GM19463 (cell line): ENCODE data around the gene CFAP20.
"Not testable (repeated sequence)": the region's sequence is repeated elsewhere in the genome, so short reads cannot be mapped to it uniquely, and the experiment has no call there.

Experiments used
- ATAC-seq: cut with Tn5 transposase; IDR thresholded peaks from one replicate; pipeline ENCODE4 v1.9.1; 2021; ENCODE audit warnings: mild to moderate bottlenecking, moderate library complexity; ENCODE audit not compliant: unreplicated experiment

The CFAP20 gene

GRCh38 chr16:58072134-58072533 lies 57.0 kb downstream of the CFAP20 start:
- ATAC-seq: not testable (repeated sequence)

GRCh38 chr16:58070585-58070984 lies 58.6 kb downstream of the CFAP20 start:
- no peak for ATAC-seq
